OCI-LY3 (cell line): Measurements from ENCODE around the gene BCLAF3.
A peak's percentile ranks its signal among the peaks of the same experiment; 100 is the strongest.

ENCODE experiments used
- H2AFZ ChIP-seq: fragments of 200-600, 300-600 bp; shearing (Covaris generic); 2 replicates; pipeline ENCODE4 v1.6.0; 2014; ENCODE audit warnings: antibody characterized with exemption, low read depth, low read length
- H3K27ac ChIP-seq: fragments of 200-600, 300-600 bp; sonication (generic); 2 replicates; pipeline ENCODE4 v1.5.1; 2014; ENCODE audit warnings: mild to moderate bottlenecking, low read length, moderate library complexity, mixed read lengths
- H3K27me3 ChIP-seq: fragments of 200-600, 300-600 bp; sonication (generic); 2 replicates; pipeline ENCODE4 v1.6.1; 2014; ENCODE audit warnings: low read depth, low read length, mixed read lengths
- H3K36me3 ChIP-seq: fragments of 200-600, 300-600 bp; sonication (generic); replicated peaks from 2 replicates; pipeline ENCODE3; 2014; ENCODE audit warnings: low read depth, low read length, mixed read lengths
- H3K4me1 ChIP-seq: fragments of 300-600, 200-600 bp; sonication (generic); 2 replicates; pipeline ENCODE4 v1.6.1; 2014; ENCODE audit warnings: low read length, mixed read lengths
- H3K4me2 ChIP-seq: fragments of 200-600, 300-600 bp; sonication (generic); 2 replicates; pipeline ENCODE4 v1.6.1; 2014; ENCODE audit warnings: low read length, mixed read lengths
- H3K4me3 ChIP-seq: fragments of 300-600, 200-600 bp; sonication (generic); 2 replicates; pipeline ENCODE4 v1.5.1; 2014; ENCODE audit warnings: antibody characterized with exemption, mild to moderate bottlenecking, low read length, moderate library complexity
- H3K79me2 ChIP-seq: fragments of 300-600, 200-600 bp; shearing (Covaris generic); 2 replicates; pipeline ENCODE4 v1.6.1; 2014; ENCODE audit warnings: mild to moderate bottlenecking, low read length, mixed read lengths
- H3K9ac ChIP-seq: fragments of 300-600, 200-600 bp; shearing (Covaris generic); 2 replicates; pipeline ENCODE4 v1.6.0; 2014; ENCODE audit warnings: mild to moderate bottlenecking, low read length, moderate library complexity
- H3K9me3 ChIP-seq: fragments of 200-600, 300-600 bp; shearing (Covaris generic); 2 replicates; pipeline ENCODE4 v1.6.1; 2014; ENCODE audit warnings: low read length, mixed read lengths; ENCODE audit not compliant: insufficient read depth
- H4K20me1 ChIP-seq: fragments of 200-600, 300-600 bp; sonication (generic); 2 replicates; pipeline ENCODE4 v1.6.1; 2016; ENCODE audit warnings: low read length, mixed read lengths; ENCODE audit not compliant: insufficient read depth
- CTCF ChIP-seq: fragments of 200-600, 300-600 bp; sonication (generic); IDR thresholded peaks from 2 replicates; pipeline ENCODE4 v1.5.1; 2014; ENCODE audit warnings: antibody characterized with exemption, low read length, low read depth
- EZH2phosphoT487 ChIP-seq: fragments of 200-600 bp; shearing (Covaris generic); IDR thresholded peaks from 2 replicates; pipeline ENCODE4 v1.6.1; 2018; ENCODE audit warnings: antibody characterized with exemption, mixed run types, low read depth

BCLAF3 gene

GRCh38 chrX:20007962-20008622 is 17.2 kb upstream of the BCLAF3 start:
- no peak overlapping the region for H3K9ac ChIP-seq
- TF ChIP-seq CTCF (no peak), EZH2phosphoT487 (no peak)
- H3K4me1 ChIP-seq = no peaks in the 10 kb centered on the region
- no peak overlapping the region for H2AFZ ChIP-seq
- H3K36me3 ChIP-seq = no peaks in the 10 kb centered on the region
- H3K27me3 ChIP-seq = no peaks in the 10 kb centered on the region
- H3K9me3 ChIP-seq = no peaks in the 10 kb centered on the region
- no peaks in the 10 kb centered on the region for H3K79me2 ChIP-seq
- H3K4me2 ChIP-seq = no peak overlapping the region
- H3K4me3 ChIP-seq = no peak overlapping the region
- no peaks in the 10 kb centered on the region for H4K20me1 ChIP-seq
- H3K27ac ChIP-seq = no peak overlapping the region

- no peaks in the 10 kb centered on the region for H3K27me3 ChIP-seq
These were observed 15.0 kb upstream of the BCLAF3 start for GRCh38 chrX:20005883-20006282.

GRCh38 chrX:20001588-20001987 is 10.7 kb upstream of the BCLAF3 start:
- H3K4me1 ChIP-seq = 0 out of 2 replicates have a peak, but pooled peaks cover 3% of the 10 kb centered on the region
- no peak overlapping the region for H3K9ac ChIP-seq
- H3K27ac ChIP-seq = no peak overlapping the region
- H3K36me3 ChIP-seq = no peaks in the 10 kb centered on the region
- no peaks in the 10 kb centered on the region for H3K9me3 ChIP-seq
- no peaks in the 10 kb centered on the region for H3K79me2 ChIP-seq
- H3K27me3 ChIP-seq = no peaks in the 10 kb centered on the region
- H4K20me1 ChIP-seq = no peaks in the 10 kb centered on the region
- H3K4me2 ChIP-seq = no peak overlapping the region
- no peak overlapping the region for H3K4me3 ChIP-seq
- TF ChIP-seq EZH2phosphoT487 (no peak), CTCF (no peak)
- H2AFZ ChIP-seq = no peak overlapping the region

More at GRCh38 chrX:20005883-20006282, 15.0 kb upstream of the BCLAF3 start:
- no peak overlapping the region for H3K9ac ChIP-seq
- TF ChIP-seq EZH2phosphoT487 (no peak), CTCF (no peak)
- H2AFZ ChIP-seq = no peak overlapping the region
- H3K27ac ChIP-seq = no peak overlapping the region
- no peak overlapping the region for H3K4me3 ChIP-seq
- no peaks in the 10 kb centered on the region for H4K20me1 ChIP-seq
- no peaks in the 10 kb centered on the region for H3K4me1 ChIP-seq
- H3K79me2 ChIP-seq = no peaks in the 10 kb centered on the region
- H3K4me2 ChIP-seq = no peak overlapping the region
- no peaks in the 10 kb centered on the region for H3K9me3 ChIP-seq
- no peaks in the 10 kb centered on the region for H3K36me3 ChIP-seq

GRCh38 chrX:19991350-19991718 is 473 bp upstream of the BCLAF3 start:
- peak overlapping the region; percentile 79 for H3K4me2 ChIP-seq
- H3K36me3 ChIP-seq = no peaks in the 10 kb centered on the region
- peak overlapping the region; percentile 64 for H3K9ac ChIP-seq
- TF ChIP-seq EZH2phosphoT487 (no peak), CTCF (no peak)
- no peaks in the 10 kb centered on the region for H3K9me3 ChIP-seq
- peak overlapping the region; percentile 76 for H3K4me3 ChIP-seq
- H4K20me1 ChIP-seq = no peaks in the 10 kb centered on the region
- H3K79me2 ChIP-seq = 0 out of 2 replicates have a peak, but pooled peaks cover 3% of the 10 kb centered on the region
- H3K27me3 ChIP-seq = no peaks in the 10 kb centered on the region
- no peak overlapping the region for H3K27ac ChIP-seq
- H2AFZ ChIP-seq = peak overlapping the region; percentile 86
- peaks cover 12% of the 10 kb centered on the region for H3K4me1 ChIP-seq
